HG03039 (cell line): Measurements from ENCODE around the gene ZNF232.
"Not testable (repeated sequence)": the region's sequence is repeated elsewhere in the genome, so short reads cannot be mapped to it uniquely, and the experiment has no call there.

Experiments
- ATAC-seq: cut with Tn5 transposase; IDR thresholded peaks from one replicate; pipeline ENCODE4 v1.9.1; 2021; ENCODE audit warnings: mild to moderate bottlenecking, moderate library complexity; ENCODE audit not compliant: unreplicated experiment

Gene ZNF232

GRCh38 chr17:5111402-5112204 lies at the start of gene ZNF232:
Gene ZNF232 (minus strand): TSS chr17:5111878. CDS start chr17:5111822, 56 bp downstream.
- peak; percentile 77 for ATAC-seq

GRCh38 chr17:5160702-5161101 lies 49.0 kb upstream of the ZNF232 start:
- not testable (repeated sequence) for ATAC-seq

- ATAC-seq, result not testable (repeated sequence)
Measured at GRCh38 chr17:5146122-5146521, 34.4 kb upstream of the ZNF232 start.

GRCh38 chr17:5142877-5143276 lies 31.2 kb upstream of the ZNF232 start:
- not testable (repeated sequence) for ATAC-seq

GRCh38 chr17:5139458-5139732 lies 27.7 kb upstream of the ZNF232 start:
- ATAC-seq, result no peak

GRCh38 chr17:5138616-5139457 lies 27.2 kb upstream of the ZNF232 start:
- no peak for ATAC-seq

- not testable (repeated sequence) for ATAC-seq
Measured at GRCh38 chr17:5138198-5138544, 26.5 kb upstream of the ZNF232 start.

- ATAC-seq, result not testable (repeated sequence)
Measured at GRCh38 chr17:5137511-5138197, 26.0 kb upstream of the ZNF232 start.

GRCh38 chr17:5136580-5137412 lies 25.1 kb upstream of the ZNF232 start:
- ATAC-seq, result not testable (repeated sequence)

GRCh38 chr17:5135726-5136579 lies 24.3 kb upstream of the ZNF232 start:
- ATAC-seq, result no peak

GRCh38 chr17:5135131-5135712 lies 23.5 kb upstream of the ZNF232 start:
- not testable (repeated sequence) for ATAC-seq

GRCh38 chr17:5134571-5134970 lies 22.9 kb upstream of the ZNF232 start:
- ATAC-seq, result not testable (repeated sequence)

GRCh38 chr17:5133961-5134360 lies 22.3 kb upstream of the ZNF232 start:
- not testable (repeated sequence) for ATAC-seq

- ATAC-seq, result no peak
Measured at GRCh38 chr17:5133311-5133710, 21.6 kb upstream of the ZNF232 start.

GRCh38 chr17:5132503-5133225 lies 21.0 kb upstream of the ZNF232 start:
- not testable (repeated sequence) for ATAC-seq

GRCh38 chr17:5131799-5132502 lies 20.3 kb upstream of the ZNF232 start:
- ATAC-seq, result not testable (repeated sequence)

- no peak for ATAC-seq
Measured at GRCh38 chr17:5131146-5131715, 19.6 kb upstream of the ZNF232 start.

- ATAC-seq, result not testable (repeated sequence)
Measured at GRCh38 chr17:5130687-5131086, 19.0 kb upstream of the ZNF232 start.
